Progenitor cell of endocrine pancreas (in vitro differentiated cells): Measurements from ENCODE around the gene RFC2. TPM values are rescaled to one million over a fixed set of nuclear protein-coding genes. Genes with fewer than 3 reads are reported as not detected.
A peak's percentile ranks its signal among the peaks of the same experiment; 100 is the strongest.

Experiments used
- DNase-seq: peaks from one replicate; pipeline ENCODE4 v3.0.0; 2021; ENCODE audit warnings: low spot score; ENCODE audit not compliant: unreplicated experiment
- H3K27ac Mint-ChIP-seq: 2 replicates; pipeline ENCODE4 v1.8.0; 2021; ENCODE audit warnings: mild to moderate bottlenecking, moderate library complexity, mixed read lengths
- H3K27me3 Mint-ChIP-seq: 2 replicates; pipeline ENCODE4 v1.8.0; 2021; ENCODE audit warnings: mixed read lengths
- H3K36me3 Mint-ChIP-seq: 2 replicates; pipeline ENCODE4 v1.8.0; 2022; ENCODE audit warnings: mixed read lengths; ENCODE audit not compliant: insufficient read depth
- H3K4me1 Mint-ChIP-seq: 2 replicates; pipeline ENCODE4 v1.8.0; 2021; ENCODE audit warnings: low read depth, mixed read lengths
- H3K4me3 Mint-ChIP-seq: 2 replicates; pipeline ENCODE4 v1.8.0; 2021; ENCODE audit warnings: low read depth, mild to moderate bottlenecking, moderate library complexity, mixed read lengths
- H3K9me3 Mint-ChIP-seq: 2 replicates; pipeline ENCODE4 v1.8.0; 2021; ENCODE audit warnings: low read depth, mixed read lengths
- microRNA-seq: library from miRNA; unstranded; fragments of <30 nt; microRNA quantifications from one replicate; pipeline ENCODE4 v1.1.0, GENCODE V29; 2020; ENCODE audit warnings: borderline number of aligned reads; ENCODE audit not compliant: unreplicated experiment
- total RNA-seq: library from RNA; stranded (reverse); gene quantifications from 2 replicates; pipeline ENCODE4 v1.2.1, GENCODE V29; 2021
- TF ChIP-seq, protein P1 (sequence below): fragments of 200-600 bp; sonication (generic); IDR thresholded peaks from one replicate; pipeline ENCODE4 v1.5.0; 2021; ENCODE audit warnings: antibody characterized with exemption, mild to moderate bottlenecking; ENCODE audit not compliant: unreplicated experiment

RFC2 gene
- total RNA-seq, 1 donor from 2014 or later: 42.1 TPM

DNA sequence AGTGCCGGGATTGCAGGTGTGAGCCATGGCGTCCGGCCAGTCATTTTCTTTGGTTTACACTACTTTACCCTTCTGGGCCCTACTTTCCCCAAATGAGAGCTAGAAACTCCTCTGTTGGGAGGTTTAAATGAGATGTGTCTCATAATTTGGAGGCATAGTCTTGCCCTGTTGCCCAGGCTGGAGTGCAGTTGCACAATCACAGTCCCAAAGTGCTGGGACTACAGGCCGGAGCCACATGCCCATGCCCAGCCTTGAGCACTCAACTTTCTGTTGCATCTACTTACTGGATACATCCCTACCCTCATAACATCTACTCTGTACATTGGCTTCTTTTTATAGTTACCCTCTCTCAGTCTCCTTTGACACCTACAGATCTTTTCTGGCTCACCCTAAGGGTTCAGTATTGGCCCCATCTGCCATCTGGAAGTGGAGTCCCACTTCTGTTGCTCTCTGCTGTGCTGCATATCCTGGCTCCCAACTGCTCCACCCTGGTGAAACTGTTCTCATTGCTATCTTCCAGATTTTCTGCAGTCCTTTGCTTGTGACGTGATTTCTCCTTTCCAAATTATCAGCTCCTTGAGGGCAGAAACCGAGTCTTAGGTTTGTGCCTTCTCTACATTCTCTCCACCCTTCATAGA is 71.6 kb downstream of the RFC2 start:
- Mint-ChIP-seq H3K36me3 (peaks cover 7% of the 10 kb centered on the region), H3K4me1 (peaks cover 11% of the 10 kb centered on the region), H3K27ac (peak overlapping the region; percentile 63), H3K27me3 (no peaks in the 10 kb centered on the region), H3K4me3 (no peak overlapping the region), H3K9me3 (no peaks in the 10 kb centered on the region)
- TF ChIP-seq, protein P1, sequence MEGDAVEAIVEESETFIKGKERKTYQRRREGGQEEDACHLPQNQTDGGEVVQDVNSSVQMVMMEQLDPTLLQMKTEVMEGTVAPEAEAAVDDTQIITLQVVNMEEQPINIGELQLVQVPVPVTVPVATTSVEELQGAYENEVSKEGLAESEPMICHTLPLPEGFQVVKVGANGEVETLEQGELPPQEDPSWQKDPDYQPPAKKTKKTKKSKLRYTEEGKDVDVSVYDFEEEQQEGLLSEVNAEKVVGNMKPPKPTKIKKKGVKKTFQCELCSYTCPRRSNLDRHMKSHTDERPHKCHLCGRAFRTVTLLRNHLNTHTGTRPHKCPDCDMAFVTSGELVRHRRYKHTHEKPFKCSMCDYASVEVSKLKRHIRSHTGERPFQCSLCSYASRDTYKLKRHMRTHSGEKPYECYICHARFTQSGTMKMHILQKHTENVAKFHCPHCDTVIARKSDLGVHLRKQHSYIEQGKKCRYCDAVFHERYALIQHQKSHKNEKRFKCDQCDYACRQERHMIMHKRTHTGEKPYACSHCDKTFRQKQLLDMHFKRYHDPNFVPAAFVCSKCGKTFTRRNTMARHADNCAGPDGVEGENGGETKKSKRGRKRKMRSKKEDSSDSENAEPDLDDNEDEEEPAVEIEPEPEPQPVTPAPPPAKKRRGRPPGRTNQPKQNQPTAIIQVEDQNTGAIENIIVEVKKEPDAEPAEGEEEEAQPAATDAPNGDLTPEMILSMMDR: no peak
- DNase-seq: no peak

DNA sequence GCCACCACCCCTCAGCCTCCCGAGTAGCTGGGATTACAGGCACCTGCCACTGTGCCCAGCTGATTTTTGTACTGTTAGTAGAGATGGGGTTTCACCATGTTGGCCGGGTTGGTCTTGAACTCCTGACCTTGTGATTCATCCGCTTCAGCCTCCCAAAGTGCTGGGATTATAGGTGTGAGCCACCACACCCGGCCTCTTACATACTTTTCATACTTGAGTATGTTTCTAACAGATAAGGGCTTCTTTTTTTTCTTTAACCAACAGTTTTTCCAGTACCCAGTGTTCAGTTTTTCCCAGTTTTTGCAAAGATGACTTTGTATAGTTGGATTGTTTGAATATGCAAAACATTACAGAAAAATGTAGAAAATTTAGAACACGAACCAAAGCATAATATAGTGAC is 72.4 kb downstream of the RFC2 start:
- TF ChIP-seq, protein P1: no peak
- Mint-ChIP-seq H3K4me3 (no peak overlapping the region), H3K4me1 (peaks cover 13% of the 10 kb centered on the region), H3K27me3 (no peaks in the 10 kb centered on the region), H3K27ac (no peak overlapping the region), H3K9me3 (no peaks in the 10 kb centered on the region), H3K36me3 (peaks cover 10% of the 10 kb centered on the region)
- DNase-seq: no peak

Small RNA genes lying within 50 kb of the gene (microRNA-seq; reads per million reads assigned to microRNA genes)
- 796 reads per million, percentile 77 among the genes with 10 or more reads in this experiment for gene MIR590

Other genes starting within 250 kb of the RFC2 start
- 0.26 and 0.33 TPM in 2 replicates for gene ELN, start 226.2 kb downstream of the RFC2 start, total RNA-seq
- gene LIMK1, start 170.6 kb downstream of the RFC2 start, total RNA-seq: 62.7 and 65.1 TPM in 2 replicates
- gene EIF4H, start 80.0 kb downstream of the RFC2 start, total RNA-seq: 213 and 220 TPM in 2 replicates
- gene LAT2, start 44.4 kb downstream of the RFC2 start, total RNA-seq: 0.89 and 1.1 TPM in 2 replicates
- 39.9 and 42.0 TPM in 2 replicates for gene CLIP2, start 35.0 kb upstream of the RFC2 start, total RNA-seq
- 52.6 and 60.7 TPM in 2 replicates for gene GTF2IRD1, start 199.5 kb upstream of the RFC2 start, total RNA-seq